NCI-H460 (cell line): ENCODE data around the gene DNMT3A. TPM values are rescaled to one million over a fixed set of nuclear protein-coding genes. Genes with fewer than 3 reads are reported as not detected.
"Not testable (repeated sequence)": the region's sequence is repeated elsewhere in the genome, so short reads cannot be mapped to it uniquely, and the experiment has no call there.

Experiments
- DNase-seq: peaks from one replicate; pipeline ENCODE4 v3.0.0-alpha.2; 2016; ENCODE audit warnings: low read depth; ENCODE audit errors: extremely low read depth
- total RNA-seq: library from RNA; depleted of rRNA; stranded (reverse); fragments of >200 nt; shearing (Covaris generic); gene quantifications from 2 replicates; pipeline ENCODE4 v1.2.3, GENCODE V29; 2014

The DNMT3A gene
- total RNA-seq, 1 experiment from 2014 or later: 4.9 TPM

DNA sequence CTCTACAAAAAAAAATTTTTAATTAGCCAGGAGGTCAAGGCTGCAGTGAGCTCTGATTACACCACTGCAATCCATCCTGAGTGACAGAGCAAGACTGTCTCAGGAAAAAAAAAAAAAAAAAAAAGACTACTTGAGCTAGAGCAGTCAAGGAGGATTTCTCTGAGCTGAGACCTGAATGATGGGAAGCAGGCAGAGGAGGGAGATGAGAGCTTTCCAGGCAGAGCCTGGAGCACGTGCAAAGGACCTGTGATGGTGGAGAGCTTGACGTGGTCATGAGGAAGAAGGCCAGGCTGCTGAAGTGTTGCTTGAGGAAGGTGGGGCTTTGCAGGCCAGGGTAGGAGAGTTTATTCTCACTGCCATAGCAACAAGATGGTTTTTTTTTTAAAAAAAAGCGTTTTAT, 121.4 kb downstream of the DNMT3A start:
- DNase-seq: no peak

DNA sequence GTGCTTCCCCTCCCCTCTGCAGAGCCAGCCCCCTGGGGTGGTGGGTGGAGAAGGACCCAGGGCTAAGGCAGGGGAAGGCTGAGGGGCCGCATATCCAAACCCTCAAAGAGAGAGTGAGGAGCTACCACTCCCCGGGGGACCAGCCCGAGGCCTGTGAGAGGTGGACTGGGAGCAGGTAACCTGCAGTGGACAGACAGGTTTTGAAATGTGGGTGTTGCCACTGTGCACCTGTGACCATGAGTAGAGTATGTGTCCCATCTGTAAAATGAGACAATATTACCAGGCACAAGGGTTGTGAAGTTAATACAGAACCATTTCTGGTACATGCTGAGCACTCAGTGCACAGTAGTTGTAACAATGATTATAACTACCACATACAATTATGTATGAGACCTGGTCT, 122.1 kb downstream of the DNMT3A start:
- DNase-seq: no peak

DNA sequence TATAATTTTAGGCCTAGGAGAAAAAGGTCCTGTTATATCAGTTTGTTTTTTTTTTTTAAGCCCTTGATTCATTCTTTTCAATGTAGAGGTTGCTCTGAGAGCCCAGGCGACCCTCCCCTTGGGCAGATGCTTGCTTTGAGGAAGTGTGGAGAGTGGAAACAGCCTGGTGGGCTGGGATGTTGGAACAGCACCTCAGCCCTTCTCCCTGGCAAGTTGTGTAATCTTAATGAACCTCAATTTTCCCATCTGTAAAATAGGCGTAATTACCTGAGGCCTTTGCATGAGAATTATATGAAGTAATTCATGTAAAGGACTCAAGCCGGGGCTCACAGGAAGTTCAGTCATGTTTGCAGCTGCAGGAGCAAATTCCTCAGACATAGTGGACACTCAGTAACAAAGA, 123.6 kb downstream of the DNMT3A start:
- no peak for DNase-seq

GRCh38 chr2:25215948-25216679, 125.6 kb downstream of the DNMT3A start:
- DNase-seq: no peak

DNA sequence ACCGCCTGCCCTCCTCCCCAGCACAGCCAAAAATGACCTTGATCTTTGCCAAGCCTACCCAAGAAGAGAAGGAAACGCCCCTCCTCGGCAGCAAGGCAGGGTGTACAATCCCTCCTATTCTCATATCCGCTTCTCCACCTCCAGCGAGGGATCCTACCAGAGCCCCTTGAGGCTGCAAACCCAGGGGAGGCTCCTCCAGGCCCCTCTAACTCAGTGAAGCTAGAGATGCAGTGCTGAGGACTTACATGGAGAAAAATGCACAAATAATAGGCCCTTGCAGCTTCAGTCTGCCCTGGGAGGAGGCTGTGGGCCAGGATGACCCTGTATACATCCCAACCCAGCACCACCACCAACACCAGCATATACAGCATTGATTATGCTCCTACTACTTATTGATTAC, 126.5 kb downstream of the DNMT3A start:
- no peak for DNase-seq

GRCh38 chr2:25213229-25213628, 128.5 kb downstream of the DNMT3A start:
- no peak for DNase-seq

DNA sequence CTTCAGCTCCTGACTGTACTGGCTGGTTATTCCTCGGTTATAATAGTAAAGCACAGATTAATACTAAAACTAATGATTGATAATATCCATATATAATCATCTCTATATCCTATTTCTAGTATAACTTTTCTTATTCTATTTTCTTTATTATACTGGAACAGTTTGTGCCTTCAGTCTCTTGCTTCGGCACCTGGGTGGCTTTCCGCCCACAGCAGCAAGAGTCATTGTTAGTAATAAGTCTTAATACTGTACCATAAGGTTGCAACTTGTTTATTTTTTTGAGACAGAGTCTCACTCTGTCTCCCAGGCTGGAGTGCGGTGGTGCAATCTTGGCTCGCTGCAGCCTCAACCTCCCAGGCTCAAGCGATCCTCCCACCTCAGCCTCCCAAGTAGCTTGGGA, 130.8 kb downstream of the DNMT3A start:
- not testable (repeated sequence) for DNase-seq

- DNase-seq: no peak
These were observed 134.6 kb downstream of the DNMT3A start for GRCh38 chr2:25207078-25207545.

DNA sequence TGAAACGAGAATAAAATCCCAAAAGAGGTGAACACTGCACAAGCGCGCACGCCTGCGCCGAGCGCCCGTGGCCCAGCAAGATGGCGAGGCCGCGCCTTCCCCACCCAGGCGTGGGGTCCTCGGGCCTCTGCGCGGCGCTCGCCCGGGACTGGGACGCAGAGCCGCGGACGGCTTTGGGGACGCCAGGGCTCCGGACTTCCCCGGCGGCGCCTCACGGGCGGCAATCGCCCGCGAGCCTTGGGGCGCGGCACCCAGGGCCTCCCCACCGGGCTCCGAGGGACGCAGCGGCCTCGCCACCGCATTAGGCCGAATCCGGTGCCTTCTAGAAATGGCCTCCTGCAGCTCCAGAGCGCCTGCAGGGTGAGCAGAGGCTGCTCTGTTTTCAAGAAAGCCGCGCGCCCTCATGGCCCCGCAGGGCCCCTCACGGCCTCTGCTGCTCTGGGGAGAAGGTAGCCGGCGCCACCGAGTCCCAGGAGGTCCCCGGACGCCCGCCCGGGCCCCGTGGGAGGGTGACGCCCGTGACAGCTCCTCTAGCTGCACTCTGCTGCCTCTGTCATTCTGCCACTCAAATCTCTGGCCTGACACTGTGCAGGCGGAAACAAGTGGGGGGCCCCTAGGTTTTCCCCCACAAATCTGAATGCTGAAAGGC, 137.4 kb downstream of the DNMT3A start:
- no peak for DNase-seq

- no peak for DNase-seq
These were observed 139.4 kb downstream of the DNMT3A start for GRCh38 chr2:25202275-25202674.

DNA sequence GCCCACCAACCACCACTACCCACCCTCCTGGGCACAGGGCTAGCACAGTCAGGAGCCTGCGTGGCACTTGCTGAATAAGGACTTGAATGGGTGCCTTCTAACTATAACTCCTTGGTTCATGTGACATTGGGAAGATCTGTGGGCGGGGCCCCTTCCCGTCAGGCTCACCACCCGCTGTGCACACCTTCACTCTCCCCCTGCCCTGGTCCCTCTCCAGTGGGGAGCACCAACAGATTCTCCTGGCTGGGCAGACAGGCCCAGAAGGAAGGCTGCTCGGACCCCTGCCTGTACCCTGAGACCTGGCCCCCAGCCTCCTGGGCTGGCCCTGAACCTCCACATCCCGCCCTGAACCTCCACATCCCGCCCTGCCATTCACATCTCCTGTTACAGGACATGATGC, 139.9 kb downstream of the DNMT3A start:
- DNase-seq: no peak

- DNase-seq: no peak
These were observed 140.5 kb downstream of the DNMT3A start for GRCh38 chr2:25201265-25201664.

DNA sequence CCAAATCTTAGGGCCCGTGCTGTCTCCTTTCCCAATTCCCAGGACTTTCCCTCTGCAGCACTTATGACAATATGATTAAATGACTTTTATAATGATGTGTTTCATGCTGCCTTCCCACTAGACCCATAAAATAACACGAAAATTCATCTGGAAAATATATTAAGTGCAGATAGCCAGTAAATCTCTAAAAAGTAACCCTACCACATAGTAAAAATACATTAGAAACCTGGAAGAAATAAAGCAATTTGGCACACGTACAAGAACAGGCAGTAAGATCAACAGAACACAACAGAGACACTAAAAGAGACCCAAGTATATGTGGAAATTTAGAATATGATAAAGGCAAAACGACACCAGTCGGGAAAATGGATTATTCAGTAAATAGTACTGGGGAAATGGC, 143.1 kb downstream of the DNMT3A start:
- DNase-seq: no peak

- no peak for DNase-seq
These were observed 143.6 kb downstream of the DNMT3A start for GRCh38 chr2:25198209-25198525.

- DNase-seq: no peak
These were observed 144.2 kb downstream of the DNMT3A start for GRCh38 chr2:25197336-25198208.

- no peak for DNase-seq
These were observed 147.1 kb downstream of the DNMT3A start for GRCh38 chr2:25194576-25195122.

- no peak for DNase-seq
These were observed 151.2 kb downstream of the DNMT3A start for GRCh38 chr2:25190536-25190935.

GRCh38 chr2:25188405-25188804, 153.3 kb downstream of the DNMT3A start:
- DNase-seq: no peak

- DNase-seq: no peak
These were observed 153.9 kb downstream of the DNMT3A start for GRCh38 chr2:25187729-25188350.

DNA sequence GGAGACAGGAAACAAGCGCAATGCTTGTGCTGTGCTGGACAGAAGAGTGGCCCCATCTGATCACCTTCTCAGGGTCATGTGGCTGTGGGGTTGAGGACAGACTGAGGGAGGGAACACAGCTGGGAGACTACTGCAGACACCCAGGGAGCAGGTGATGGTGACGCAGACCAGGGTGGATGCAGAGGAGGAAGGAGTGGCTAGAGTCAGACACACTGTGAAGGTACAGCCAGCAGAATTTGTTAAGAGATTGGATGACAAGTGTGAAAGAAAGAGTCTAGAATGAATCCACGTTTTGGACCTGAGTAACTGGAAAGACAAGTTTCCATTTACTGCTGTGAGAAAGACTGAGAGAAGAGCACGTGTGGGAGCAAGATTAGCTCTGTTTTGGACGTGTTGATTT, 157.5 kb downstream of the DNMT3A start:
- no peak for DNase-seq

DNA sequence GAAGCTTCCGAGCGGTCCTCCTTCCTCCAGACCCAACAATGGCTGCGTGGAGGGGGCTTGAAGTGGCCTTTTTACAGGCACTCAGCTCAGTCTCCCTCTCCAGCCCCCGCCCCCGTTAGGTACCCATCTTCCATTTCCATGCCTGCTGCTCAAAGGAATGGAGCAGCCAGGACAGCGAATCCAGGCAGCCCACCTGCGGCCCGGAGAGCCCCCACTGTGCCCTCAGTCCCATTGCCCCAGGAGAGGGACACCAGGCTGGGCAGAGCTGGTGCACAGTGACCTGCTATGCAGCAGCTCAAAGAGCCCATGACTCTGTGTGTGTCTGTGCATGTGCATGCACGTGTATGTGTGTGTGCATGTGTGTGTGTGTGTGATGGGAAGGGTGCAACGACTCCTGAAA, 162.7 kb downstream of the DNMT3A start:
- DNase-seq: no peak
